Fibroblast of the conjunctiva (primary cell): ENCODE data around the gene EPHB1.
"Not testable (repeated sequence)": the region's sequence is repeated elsewhere in the genome, so short reads cannot be mapped to it uniquely, and the experiment has no call there.

ENCODE experiments used
- DNase-seq: peaks from one replicate; pipeline ENCODE4 v3.0.0-alpha.2; 2010; ENCODE audit warnings: low read depth

EPHB1 gene

GRCh38 chr3:134955874-134956273 lies 160.8 kb downstream of the EPHB1 start:
- no peak for DNase-seq

GRCh38 chr3:134956395-134956794 lies 161.3 kb downstream of the EPHB1 start:
- DNase-seq, result no peak

- no peak for DNase-seq
These were observed 161.8 kb downstream of the EPHB1 start for GRCh38 chr3:134956844-134957243.

- no peak for DNase-seq
These were observed 164.5 kb downstream of the EPHB1 start for GRCh38 chr3:134959516-134959915.

- no peak for DNase-seq
These were observed 169.2 kb downstream of the EPHB1 start for GRCh38 chr3:134964226-134964625.

GRCh38 chr3:134965865-134966481 lies 170.9 kb downstream of the EPHB1 start:
- no peak for DNase-seq

- no peak for DNase-seq
These were observed 175.8 kb downstream of the EPHB1 start for GRCh38 chr3:134970895-134971294.

GRCh38 chr3:134971306-134971705 lies 176.2 kb downstream of the EPHB1 start:
- no peak for DNase-seq

GRCh38 chr3:134971907-134972306 lies 176.8 kb downstream of the EPHB1 start:
- DNase-seq, result not testable (repeated sequence)

GRCh38 chr3:134972836-134973455 lies 177.9 kb downstream of the EPHB1 start:
- DNase-seq, result no peak

GRCh38 chr3:134974624-134975023 lies 179.6 kb downstream of the EPHB1 start:
- DNase-seq, result no peak

- no peak for DNase-seq
These were observed 181.9 kb downstream of the EPHB1 start for GRCh38 chr3:134976948-134977347.

GRCh38 chr3:134978658-134979057 lies 183.6 kb downstream of the EPHB1 start:
- DNase-seq, result no peak

GRCh38 chr3:134985864-134986715 lies 191.0 kb downstream of the EPHB1 start:
- no peak for DNase-seq

- no peak for DNase-seq
These were observed 193.6 kb downstream of the EPHB1 start for GRCh38 chr3:134988666-134989065.

- no peak for DNase-seq
These were observed 195.9 kb downstream of the EPHB1 start for GRCh38 chr3:134991003-134991402.

- no peak for DNase-seq
These were observed 196.5 kb downstream of the EPHB1 start for GRCh38 chr3:134991472-134992010.

GRCh38 chr3:134992180-134992579 lies 197.1 kb downstream of the EPHB1 start:
- no peak for DNase-seq

GRCh38 chr3:134992586-134992985 lies 197.5 kb downstream of the EPHB1 start:
- no peak for DNase-seq

GRCh38 chr3:134993011-134993410 lies 198.0 kb downstream of the EPHB1 start:
- no peak for DNase-seq

- no peak for DNase-seq
These were observed 203.1 kb downstream of the EPHB1 start for GRCh38 chr3:134998158-134998557.

GRCh38 chr3:134998855-134999254 lies 203.8 kb downstream of the EPHB1 start:
- DNase-seq, result no peak

GRCh38 chr3:135000465-135000864 lies 205.4 kb downstream of the EPHB1 start:
- no peak for DNase-seq
